IPS DF 19.7 (cell line): ENCODE measurements around the gene TMC1.

Experiments
- DNase-seq: peaks from one replicate; pipeline ENCODE4 v3.0.0-alpha.2; 2013; ENCODE audit warnings: low read depth, low spot score

TMC1 gene

GRCh38 chr9:72871685-72872084 is 350.3 kb downstream of the TMC1 start:
- no peak for DNase-seq

- no peak for DNase-seq
Measured at GRCh38 chr9:72872718-72873117, 351.3 kb downstream of the TMC1 start.

- DNase-seq = no peak
Measured at GRCh38 chr9:72873456-72873855, 352.0 kb downstream of the TMC1 start.

GRCh38 chr9:72874344-72874743 is 352.9 kb downstream of the TMC1 start:
- DNase-seq = no peak

GRCh38 chr9:72875221-72875620 is 353.8 kb downstream of the TMC1 start:
- DNase-seq = no peak

- no peak for DNase-seq
Measured at GRCh38 chr9:72880821-72881220, 359.4 kb downstream of the TMC1 start.

- DNase-seq = no peak
Measured at GRCh38 chr9:72882117-72882775, 360.8 kb downstream of the TMC1 start.

GRCh38 chr9:72883875-72884274 is 362.5 kb downstream of the TMC1 start:
- DNase-seq = no peak

- DNase-seq = no peak
Measured at GRCh38 chr9:72884508-72884907, 363.1 kb downstream of the TMC1 start.
